GM18499 (cell line): ENCODE results near the gene MYCN.

ENCODE experiments used
- ATAC-seq: cut with Tn5 transposase; IDR thresholded peaks from one replicate; pipeline ENCODE4 v1.9.1; 2021; ENCODE audit warnings: moderate number of reproducible peaks; ENCODE audit not compliant: insufficient read depth, unreplicated experiment

Gene MYCN

DNA sequence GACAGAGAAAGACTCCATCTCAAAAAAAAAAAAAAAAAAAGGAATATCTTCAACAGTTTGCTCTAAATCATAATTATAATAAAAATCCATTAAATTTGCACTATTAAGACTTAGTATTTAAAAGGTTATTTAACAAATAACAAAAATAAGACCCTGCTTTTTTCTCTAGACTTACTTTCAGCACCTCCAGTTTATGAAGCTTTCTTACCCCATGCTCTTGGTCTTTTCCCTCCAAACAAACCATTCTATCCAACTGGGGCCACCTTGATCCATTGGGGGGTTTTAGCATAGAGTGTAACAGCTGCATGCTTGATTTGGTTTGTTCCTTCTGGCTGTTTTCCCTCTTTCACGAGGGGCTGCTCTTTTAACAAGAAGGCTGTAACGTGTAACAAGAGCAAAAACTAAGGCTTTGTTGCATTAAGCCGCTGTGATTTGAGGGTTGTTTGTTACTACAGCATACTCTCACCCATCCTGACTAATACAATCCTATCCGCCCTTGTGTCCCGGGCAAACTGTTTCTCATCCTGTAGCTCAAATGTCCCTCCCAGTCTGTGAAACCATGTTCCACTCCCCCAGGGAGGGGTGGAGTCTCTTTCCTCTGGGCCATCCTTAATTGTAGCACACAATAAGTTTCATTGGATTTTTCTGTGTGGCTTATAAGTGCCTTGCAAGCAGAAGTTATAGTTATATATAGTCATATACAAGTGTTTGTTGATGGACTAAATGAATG, 9.6 kb upstream of the MYCN start:
- no peak for ATAC-seq

DNA sequence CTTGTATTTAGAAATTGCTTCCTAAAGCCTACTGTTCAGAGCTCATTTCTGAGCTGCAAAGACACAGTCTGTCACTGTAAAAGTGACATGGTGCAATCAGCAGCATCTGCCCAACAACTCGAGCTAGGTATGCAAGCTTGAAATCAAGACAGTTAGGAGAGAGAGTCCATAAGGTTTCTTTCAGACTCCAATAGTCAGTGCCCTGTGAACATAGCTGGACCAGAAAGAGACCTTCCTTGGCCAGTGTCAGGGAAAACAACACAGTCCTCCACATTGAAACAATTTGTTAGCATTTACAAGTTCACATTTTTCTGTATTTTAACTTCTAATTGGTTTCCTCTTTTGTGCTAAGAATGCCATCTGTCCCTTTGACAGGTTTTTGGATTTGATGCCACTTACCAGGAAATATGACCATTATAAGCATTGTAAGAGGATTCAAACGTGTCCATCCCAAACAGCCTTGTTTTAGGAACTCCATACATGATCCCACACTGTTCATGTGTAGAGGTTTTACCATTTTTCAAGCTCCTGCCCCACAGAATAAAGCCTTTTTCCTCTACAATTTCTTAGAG, 8.9 kb upstream of the MYCN start:
- no peak for ATAC-seq

DNA sequence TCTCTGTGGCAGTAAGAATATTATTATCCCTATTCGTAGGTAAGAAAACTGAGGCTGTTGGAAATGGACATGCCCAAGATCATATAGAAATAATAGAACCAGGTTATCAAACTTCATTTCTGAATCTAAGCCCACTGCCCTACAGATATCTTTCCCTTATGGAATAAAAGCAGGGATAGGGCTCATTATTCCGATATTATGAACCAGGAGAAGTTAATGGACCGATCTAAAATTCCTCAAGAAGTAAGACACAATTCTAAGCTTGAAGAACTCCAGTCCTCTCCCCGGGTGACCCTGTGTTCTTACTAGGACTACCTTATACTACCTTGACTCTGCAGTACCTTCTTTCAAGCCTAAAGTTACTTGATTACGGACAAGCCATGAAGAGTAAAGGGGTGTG, 8.4 kb upstream of the MYCN start:
- ATAC-seq = no peak

GRCh38 chr2:15932394-15933183, 7.8 kb upstream of the MYCN start:
- ATAC-seq = no peak

- no peak for ATAC-seq
These were observed 7.0 kb upstream of the MYCN start for GRCh38 chr2:15933184-15933845.

- no peak for ATAC-seq
These were observed 5.9 kb upstream of the MYCN start for GRCh38 chr2:15934291-15934945.

GRCh38 chr2:15935189-15935588, 5.2 kb upstream of the MYCN start:
- no peak for ATAC-seq

DNA sequence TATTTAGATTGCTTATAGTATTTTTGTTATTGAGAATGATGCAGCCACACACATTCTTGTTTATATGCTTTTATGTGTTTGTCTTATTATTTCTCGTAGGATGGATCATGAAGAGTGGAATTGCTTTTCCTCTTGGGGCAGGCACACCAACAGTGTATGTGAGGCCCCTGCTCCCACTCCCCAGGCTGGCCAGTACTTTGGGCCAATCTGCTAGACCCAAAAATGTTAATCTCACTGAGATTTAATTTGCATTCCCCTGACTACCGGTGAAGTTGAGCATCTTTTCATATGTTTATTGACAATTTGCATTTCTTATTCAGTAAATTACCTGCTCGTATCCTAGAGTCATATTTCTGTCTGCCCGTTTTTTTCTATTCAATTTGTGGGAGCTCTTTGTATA, 4.7 kb upstream of the MYCN start:
- no peak for ATAC-seq

DNA sequence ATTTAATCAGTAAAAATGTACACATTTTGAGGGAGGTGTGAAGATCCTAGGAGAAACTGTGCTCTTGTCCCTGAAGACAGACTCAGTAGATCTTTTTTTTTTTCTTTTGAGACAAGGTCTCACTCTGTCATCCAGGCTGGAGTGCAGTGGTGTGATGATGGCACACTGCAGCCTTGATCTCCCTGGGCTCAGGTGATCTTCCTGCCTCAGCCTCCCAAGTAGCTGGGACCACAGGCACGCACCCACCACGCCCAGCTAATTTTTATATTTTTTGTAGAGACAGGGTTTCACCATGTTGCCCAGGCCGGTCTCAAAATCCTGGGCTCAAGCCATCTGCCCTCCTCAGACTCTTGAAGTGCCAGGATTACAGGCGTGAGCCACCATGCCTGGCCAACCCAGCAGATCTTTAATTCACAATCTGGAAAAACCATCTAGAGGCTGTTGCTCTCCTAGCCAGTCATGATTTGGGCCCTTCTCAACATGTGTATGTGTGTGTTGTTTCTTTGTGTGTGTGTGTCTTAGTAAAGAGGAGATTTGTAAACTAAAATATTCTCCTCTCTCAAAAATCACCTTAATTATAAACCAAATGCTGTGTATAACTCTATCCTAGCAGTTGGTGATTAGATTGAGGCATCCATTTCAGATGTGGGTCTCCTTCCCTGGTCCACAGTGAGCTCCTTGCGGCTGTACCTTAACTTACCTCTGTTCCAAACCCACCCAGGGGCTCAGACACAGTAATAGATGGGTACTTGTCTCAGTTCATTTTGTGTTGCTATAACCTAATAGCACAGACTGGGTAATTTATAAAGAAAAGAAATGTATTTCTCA, 3.9 kb upstream of the MYCN start:
- no peak for ATAC-seq

DNA sequence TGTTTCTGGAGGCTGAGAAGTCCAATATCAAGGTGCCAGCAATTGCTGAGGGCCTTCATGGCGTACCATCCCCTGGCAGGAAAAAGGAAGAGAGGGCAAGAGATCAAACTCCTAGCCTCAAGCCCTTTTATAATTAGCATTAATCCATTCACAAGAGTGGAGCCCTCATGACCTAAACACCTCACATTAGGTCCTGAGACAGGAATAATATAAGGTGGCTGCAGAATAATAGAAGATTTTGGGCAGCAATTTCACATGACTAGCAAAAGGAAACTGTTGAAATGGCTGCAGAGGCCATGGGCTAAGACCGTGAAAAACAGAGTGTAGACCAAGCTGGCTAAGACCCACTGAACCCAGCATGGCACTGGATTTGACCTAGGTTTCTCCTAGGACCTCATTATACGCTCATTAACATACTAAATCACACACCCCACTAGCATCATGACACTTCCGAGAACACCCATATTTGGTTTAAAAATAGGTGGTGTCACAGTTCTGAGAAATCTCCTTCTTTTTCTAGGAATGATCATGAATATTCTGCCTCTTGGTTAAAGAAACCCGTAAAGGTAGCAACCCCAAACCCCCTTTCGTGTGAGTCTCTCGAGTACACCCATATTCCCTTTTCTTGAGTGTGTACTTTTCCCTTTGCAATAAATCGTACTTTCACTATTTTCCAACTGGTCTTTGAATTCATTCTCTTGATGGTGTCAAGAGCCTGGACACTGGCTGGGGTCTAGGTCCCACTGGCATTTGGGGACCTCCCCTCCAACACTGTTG, 3.1 kb upstream of the MYCN start:
- no peak for ATAC-seq

- no peak for ATAC-seq
These were observed 2.2 kb upstream of the MYCN start for GRCh38 chr2:15937882-15938802.

DNA sequence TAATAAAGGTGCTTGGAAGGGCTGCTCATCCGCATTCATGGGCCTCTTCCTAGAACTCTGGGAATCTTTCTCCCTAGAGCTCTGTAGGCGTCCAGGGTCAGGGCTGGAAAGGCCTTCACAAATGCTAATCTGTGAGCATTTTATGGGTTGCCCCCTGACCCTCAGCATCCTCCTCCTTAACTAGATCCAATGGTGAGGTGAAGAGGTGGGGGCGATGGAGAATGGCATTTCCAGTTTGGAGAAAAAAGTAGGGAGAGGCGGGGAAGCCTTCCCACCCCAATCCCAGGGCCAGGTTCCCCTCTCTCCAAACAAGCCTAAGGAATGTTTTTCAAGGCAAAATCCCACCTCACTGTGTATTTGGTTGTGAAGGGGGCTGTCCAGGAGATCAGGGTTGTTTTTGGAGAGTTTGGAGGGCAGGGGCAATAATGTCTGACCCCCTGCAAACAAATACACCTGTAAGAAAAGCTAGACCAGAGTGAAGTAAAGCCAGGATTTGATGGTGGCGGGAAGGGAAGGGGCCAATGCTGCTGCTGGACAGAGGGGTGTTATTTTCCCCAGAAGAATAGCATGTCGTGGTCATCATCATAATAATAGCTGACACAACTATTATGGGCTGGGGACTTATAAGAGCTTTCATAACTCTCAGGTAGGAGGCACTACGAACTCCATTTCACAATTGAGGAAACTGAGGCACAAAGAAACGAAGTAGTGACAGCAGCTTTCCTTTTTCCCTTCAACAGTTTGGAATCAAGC, 1.4 kb upstream of the MYCN start:
- ATAC-seq = no peak

DNA sequence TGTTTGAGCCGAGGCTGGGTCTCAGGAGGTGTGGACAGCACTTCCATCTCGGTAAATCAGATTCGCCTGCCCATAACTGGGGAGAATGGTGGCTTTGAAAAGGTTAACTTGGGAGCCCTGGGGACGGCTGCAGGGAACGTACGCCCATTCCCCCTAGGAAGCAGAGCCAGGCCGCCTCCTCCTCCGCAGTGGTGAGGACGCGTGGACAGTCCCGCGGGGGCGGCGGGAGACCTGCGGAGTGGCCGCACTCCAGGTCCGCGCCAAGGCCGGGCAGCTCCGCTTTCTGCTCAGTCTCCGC, 845 bp upstream of the MYCN start:
- no peak for ATAC-seq

DNA sequence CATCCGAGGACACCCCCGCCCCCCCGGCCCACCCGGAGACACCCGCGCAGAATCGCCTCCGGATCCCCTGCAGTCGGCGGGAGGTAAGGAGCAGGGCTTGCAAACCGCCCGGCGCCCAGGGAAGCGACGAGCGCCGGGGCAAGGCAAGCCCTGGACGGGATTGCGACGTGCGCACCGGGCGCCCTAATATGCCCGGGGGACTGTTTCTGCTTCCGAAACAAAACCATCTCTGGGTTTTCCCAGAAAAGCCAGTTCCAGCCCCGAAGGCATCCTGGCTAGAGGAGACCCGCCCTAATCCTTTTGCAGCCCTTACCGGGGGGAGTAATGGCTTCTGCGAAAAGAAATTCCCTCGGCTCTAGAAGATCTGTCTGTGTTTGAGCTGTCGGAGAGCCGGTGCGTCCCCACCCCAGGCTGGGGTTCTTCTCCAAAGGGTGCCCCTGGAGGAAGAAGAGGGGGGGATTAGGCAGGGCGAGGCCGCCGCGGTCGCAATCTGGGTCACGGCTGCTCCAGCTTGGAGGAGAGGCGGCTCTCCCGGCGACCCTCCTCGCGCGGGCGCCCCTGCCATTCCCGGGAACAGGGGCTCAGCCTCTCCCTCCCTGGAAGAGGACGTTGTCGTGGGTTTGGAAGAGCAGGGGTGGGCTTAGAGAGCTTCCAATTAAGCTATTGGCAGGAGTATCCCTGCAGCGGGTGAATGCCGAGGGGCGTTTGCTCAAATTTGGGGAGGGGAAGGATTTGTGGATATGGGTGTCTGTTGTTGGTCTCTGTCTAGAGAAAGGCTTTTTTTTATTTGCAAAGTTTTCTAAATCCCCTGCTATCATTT, 521 bp downstream of the MYCN start:
- no peak for ATAC-seq

DNA sequence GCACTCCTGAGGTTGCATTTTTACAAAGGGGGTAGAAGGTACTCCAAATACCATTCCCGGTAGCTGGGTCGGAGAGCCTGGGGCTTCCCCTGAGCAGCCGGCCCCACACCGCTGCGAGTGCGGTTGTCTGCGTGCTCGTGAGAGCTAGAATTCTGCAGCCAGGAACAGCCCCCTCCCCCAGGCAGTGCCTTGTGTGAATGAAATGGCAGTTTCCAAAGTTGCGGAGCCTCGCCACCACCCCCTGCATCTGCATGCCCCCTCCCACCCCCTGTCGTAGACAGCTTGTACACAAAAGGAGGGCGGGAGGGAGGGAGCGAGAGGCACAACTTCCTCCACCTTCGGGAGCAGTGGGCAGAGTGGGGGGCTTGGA, 1.1 kb downstream of the MYCN start:
- ATAC-seq = no peak

DNA sequence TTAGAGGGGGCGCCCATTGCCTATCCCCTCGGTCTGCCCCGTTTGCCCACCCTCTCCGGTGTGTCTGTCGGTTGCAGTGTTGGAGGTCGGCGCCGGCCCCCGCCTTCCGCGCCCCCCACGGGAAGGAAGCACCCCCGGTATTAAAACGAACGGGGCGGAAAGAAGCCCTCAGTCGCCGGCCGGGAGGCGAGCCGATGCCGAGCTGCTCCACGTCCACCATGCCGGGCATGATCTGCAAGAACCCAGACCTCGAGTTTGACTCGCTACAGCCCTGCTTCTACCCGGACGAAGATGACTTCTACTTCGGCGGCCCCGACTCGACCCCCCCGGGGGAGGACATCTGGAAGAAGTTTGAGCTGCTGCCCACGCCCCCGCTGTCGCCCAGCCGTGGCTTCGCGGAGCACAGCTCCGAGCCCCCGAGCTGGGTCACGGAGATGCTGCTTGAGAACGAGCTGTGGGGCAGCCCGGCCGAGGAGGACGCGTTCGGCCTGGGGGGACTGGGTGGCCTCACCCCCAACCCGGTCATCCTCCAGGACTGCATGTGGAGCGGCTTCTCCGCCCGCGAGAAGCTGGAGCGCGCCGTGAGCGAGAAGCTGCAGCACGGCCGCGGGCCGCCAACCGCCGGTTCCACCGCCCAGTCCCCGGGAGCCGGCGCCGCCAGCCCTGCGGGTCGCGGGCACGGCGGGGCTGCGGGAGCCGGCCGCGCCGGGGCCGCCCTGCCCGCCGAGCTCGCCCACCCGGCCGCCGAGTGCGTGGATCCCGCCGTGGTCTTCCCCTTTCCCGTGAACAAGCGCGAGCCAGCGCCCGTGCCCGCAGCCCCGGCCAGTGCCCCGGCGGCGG, 1.7 kb downstream of the MYCN start:
- ATAC-seq = no peak
